Erythroblast (primary cell): Measurements from ENCODE around the gene ARHGAP26.

Source experiments
- GATA1 ChIP-seq: IDR thresholded peaks from 2 replicates; pipeline ENCODE4 v1.6.1; 2011; ENCODE audit warnings: low read depth, mild to moderate bottlenecking, control low read depth, low read length, moderate library complexity
- POLR2A ChIP-seq: IDR thresholded peaks from 2 replicates; pipeline ENCODE4 v1.6.1; 2011; ENCODE audit warnings: mild to moderate bottlenecking, low read length

DNA sequence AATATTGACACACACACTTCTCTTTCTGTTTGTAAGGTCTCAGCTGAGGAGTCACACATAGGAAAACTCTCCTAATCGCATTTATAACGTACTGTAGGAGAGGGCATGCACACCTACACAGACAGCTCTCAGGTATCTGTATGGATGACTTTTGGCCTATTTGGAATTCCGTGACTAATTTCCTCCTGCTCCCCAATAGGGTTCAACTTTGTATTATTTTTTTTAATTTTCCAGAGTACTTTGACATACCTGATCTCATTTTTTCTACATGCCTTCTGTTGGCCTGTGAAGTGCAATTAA, 195.9 kb downstream of the ARHGAP26 start:
- TF ChIP-seq POLR2A (no peak), GATA1 (no peak)
